Measurements from ENCODE around the gene RGS16.

The RGS16 gene

DNA sequence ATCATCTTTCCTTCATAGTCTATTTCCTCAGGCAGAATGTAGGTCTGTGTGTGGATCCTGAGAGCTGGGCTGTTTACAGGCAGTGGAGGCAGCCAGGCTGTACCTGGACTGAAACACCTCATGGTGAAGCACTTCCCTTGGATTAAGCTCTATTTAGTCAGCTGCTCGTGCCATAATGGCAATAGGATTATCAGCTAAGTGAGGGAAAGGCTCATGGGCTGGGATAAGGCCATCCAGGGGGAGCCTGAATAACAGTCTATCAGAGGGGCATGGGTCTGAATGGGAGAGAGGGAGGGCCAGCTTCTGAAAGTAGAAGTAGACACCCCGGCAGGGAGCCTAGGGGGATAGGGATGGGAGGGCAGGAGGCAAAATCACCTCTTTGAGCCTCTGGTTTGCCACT lies 23.5 kb downstream of the RGS16 start:
- DNase-seq (ENCODE audit: low read depth), result no peak

GRCh38 chr1:182575540-182576149 lies 28.5 kb downstream of the RGS16 start:
- DNase-seq (ENCODE audit: low read depth), result no peak

DNA sequence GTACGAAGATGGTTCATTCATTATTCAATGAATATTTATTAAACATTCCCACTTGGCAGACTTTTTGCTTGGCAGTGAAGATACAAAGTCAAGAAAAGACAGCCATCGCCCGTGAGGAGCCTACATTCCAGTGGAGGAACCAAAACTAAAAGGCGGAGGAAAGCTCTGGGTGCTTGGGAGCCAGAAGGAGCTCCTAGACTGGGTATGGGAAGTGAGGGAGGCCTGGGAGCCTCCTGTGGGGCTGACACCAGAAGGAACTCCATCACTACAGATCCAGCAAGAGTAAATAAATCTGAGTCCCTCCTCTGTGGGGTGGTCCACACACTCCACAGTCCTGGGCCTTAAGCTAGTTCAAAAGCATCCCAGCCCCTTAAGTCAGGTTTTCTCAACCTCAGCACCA lies 30.0 kb downstream of the RGS16 start:
- DNase-seq (ENCODE audit: low read depth), result no peak

DNA sequence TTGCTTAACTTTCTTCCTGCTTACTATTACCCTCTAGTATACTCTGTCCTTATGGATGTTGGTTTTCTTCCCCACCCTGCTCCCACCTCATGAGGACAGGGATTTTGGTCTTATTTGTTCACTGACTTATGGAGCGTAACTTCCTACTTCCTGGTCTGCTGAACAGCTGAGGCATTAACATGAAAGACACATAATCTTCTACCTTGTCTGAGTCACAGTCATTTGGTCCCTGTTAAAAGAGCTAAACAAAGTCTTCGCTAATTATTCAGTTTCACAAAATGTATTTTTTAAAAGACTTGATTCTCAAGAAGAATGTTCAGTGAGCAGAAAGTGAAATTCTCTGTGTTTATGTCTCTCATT lies 33.6 kb downstream of the RGS16 start:
- DNase-seq (ENCODE audit: low read depth), result no peak

DNA sequence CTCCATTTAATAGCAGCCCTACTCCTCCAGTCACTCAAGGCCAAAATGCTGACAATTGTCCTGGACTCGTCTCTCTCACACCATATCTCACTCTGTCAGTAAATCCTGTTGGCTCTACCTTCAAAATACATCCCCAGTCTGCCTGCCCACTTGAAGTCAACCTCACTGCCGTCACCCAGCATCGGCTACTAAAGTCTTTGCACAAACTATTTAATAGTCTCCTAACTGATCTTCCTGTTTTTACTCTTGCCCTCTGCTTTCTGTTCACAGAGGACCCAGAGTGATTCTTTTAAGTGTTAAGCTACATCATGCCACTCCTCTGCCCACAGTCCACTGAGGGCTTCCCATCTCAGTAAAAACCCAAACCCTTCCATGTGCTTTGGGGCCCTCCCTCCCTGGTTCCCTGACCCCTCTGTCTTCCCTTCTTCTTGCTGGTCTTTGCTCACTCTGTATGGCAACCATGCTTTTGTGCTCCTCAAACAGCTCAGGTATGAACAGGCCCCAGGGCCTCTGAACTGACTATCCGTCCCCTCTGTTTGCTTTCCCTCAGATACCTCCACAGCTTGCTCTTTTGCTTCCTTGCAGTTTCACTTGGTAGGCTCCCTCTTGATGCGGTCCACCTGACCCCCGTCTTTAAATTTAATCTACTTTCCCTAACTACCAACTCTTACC lies 34.1 kb downstream of the RGS16 start:
- DNase-seq (ENCODE audit: low read depth), result no peak

DNA sequence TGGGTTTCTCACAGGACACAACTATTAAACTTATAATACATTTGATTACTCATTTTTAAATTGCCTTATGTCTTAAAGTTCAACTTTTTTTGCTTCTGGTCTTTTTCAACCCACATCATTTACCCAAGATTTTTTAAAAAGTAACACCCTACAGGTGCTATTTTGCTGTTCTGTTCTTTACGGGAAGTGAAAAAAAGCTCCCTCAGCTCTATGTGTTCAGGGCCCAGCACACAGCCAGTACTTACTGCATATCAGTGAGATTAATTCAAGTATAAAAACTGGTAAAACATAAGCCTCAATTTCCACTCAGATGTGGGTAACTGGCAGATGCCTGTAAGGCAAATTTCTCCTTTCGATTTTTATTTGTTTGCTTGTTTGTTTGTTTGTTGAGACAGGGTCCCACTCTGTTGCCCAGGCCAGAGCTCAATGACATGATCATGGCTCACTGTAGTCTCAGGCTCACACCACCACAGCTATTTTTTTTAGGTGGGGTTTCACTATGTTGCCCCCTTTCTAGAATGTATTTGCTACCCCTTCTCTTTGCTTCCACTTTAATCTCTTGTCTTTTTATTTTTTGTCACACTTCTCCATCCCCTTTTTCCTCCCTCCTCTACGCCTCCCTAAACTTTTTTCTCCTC lies 35.4 kb downstream of the RGS16 start:
- DNase-seq (ENCODE audit: low read depth), result no peak

- DNase-seq (ENCODE audit: low read depth), result no peak
Observed at GRCh38 chr1:182567629-182568028, 36.6 kb downstream of the RGS16 start.

DNA sequence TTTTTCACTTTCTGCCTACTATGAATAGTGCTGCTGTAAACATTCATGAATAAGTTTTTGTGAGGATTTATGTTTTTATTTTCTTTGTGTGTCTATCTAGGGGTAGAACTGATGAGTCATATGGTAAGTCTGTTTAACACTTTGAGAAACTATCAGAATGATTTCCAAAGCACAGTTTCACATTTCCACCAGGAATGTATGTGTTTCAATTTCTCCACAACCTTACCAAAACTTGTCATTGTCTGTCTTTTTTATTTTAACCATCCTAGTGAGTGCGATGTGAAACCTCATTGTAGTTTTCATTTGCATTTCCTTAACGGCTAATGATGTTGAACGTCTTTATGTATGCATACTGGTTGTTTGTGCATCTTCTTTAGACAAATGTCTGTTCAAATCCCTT lies 38.7 kb downstream of the RGS16 start:
- no peak for DNase-seq (ENCODE audit: low read depth)

GRCh38 chr1:182564406-182565004 lies 39.7 kb downstream of the RGS16 start:
- DNase-seq (ENCODE audit: low read depth), result no peak

DNA sequence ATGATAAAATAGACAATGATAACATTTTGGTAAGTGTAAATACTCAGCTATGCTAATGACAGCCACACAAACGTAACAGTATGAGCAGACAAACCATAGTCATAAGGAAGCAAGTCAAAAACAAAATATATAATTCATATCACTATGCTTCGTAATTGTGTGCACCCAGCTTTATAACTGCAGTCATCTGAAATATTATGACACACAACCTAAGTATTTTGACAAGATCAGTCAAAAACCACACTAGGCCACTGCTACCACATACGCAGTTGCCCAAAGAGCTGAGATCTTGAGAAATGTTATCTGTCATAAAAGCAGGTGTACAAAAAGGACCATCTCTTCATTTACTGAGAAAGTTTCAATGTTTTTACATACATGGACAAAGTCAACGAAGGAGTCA lies 41.1 kb downstream of the RGS16 start:
- DNase-seq (ENCODE audit: low read depth), result no peak

GRCh38 chr1:182561456-182561855 lies 42.7 kb downstream of the RGS16 start:
- no peak for DNase-seq (ENCODE audit: low read depth)

DNA sequence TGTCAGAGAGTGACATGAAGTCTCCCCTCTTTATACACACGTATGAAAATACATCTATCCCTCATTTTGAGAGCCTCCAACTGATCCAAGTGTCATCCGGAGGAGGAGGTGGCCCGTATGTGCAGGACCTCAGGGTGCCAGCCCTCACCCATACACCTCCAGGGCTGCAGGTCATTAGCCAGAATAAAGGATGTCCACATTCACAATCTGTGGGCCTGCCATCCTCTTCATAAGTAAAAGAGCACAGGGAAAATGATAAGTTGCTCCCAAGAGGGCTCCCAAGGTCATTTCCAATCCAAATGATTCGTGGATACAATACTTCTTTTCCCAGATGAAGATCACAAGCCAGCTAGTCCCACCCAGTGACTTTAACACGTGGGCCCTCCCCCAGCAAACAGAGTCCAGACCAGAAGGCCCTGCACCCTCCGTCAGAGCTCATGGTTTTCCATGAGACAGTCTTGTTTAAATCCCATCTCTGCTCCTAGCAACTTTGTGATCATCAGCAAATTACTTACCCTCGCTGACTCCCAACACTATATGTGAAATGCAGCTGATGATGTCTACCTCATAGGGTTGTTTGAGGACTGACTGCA lies 43.7 kb downstream of the RGS16 start:
- DNase-seq (ENCODE audit: low read depth), result no peak

GRCh38 chr1:182556279-182556678 lies 47.9 kb downstream of the RGS16 start:
- DNase-seq (ENCODE audit: low read depth), result no peak

DNA sequence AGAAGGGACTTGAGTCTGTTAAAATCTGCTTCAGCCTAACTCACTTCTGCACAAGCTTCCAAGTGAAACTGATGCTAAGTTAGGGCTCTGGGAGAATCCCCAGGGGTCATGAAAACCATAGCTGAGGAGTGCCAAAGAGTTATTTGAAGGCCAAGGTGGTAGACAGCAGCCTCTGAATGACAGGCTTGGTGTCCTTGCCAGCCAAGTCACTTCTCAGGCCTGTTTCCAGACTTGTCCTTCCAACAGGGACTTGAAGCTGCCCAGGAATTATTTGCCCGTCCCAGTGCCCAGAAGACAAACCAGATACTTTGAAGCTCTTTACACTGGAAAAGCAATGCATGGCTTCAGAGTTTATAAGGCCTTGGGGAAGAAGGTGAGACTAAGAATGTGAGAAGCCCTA lies 48.7 kb downstream of the RGS16 start:
- no peak for DNase-seq (ENCODE audit: low read depth)

DNA sequence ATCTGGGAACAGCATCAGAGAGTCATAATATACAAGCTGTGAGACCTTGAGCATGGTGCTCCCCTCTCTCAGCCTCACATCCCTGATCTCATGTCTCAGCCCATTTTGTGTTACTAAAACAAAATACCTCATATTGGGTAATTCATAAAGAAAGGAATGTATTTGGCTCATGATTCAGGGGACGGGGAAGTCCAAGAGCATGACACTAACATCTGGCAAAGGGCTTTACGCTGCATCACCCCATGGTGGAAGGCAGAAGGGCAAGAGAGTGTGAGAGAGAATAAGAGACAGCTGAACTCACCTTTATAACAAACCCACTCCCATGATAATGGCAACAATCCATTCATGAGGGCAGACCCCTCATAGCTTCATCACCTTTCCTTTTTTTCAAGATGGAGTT lies 51.7 kb downstream of the RGS16 start:
- DNase-seq (ENCODE audit: low read depth), result no peak

GRCh38 chr1:182549811-182550210 lies 54.4 kb downstream of the RGS16 start:
- no peak for DNase-seq (ENCODE audit: low read depth)

DNA sequence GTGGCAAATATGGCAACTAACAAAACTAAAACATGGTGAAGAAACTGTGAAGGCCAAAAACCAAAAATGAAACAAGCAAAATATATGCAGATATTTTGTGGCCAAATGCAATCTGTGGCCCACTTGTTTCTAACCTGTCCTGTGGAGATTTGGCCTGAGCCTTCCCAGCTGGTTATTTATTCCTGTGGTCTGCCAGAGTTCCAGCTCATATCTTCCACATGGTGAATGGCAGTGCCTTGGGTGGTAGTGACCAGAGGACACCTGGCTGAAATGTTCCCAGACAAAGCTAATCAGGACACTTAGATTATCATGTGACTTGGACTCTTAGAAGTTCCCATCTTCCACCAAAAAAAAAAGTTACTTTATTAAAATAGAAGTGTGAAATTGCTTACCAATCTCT lies 54.8 kb downstream of the RGS16 start:
- DNase-seq (ENCODE audit: low read depth), result no peak
